Stimulated activated effector memory CD8-positive, alpha-beta T cell treated with anti-CD3 and anti-CD28 coated beads, Interleukin-12 subunit alpha, Interleukin-12 subunit beta, amount 100 ng/mL, for 72 hours (primary cell): ENCODE measurements around the gene MACROD1.

Experiments used
- ATAC-seq: fragments of 150-1000 bp; cut with Tn5 transposase; 2 replicates; pipeline ENCODE4 v1.10.0; 2021
- DNase-seq, 2 donors: peaks; one replicate each; pipeline ENCODE4 v3.0.0; 2021 to 2022; ENCODE audit warnings: low spot score in 2 of 2
- H3K27ac Mint-ChIP-seq: one replicate; pipeline ENCODE4 v1.8.0; 2022; ENCODE audit warnings: mild to moderate bottlenecking, mixed read lengths
- H3K36me3 Mint-ChIP-seq: one replicate; pipeline ENCODE4 v1.8.0; 2022; ENCODE audit warnings: mild to moderate bottlenecking, mixed read lengths
- H3K4me1 Mint-ChIP-seq: one replicate; pipeline ENCODE4 v1.8.0; 2022; ENCODE audit warnings: mixed read lengths
- H3K4me3 Mint-ChIP-seq: one replicate; pipeline ENCODE4 v1.8.0; 2022; ENCODE audit warnings: mild to moderate bottlenecking, mixed read lengths
- H3K9me3 Mint-ChIP-seq: one replicate; pipeline ENCODE4 v1.8.0; 2022; ENCODE audit warnings: mixed read lengths

The MACROD1 gene

DNA sequence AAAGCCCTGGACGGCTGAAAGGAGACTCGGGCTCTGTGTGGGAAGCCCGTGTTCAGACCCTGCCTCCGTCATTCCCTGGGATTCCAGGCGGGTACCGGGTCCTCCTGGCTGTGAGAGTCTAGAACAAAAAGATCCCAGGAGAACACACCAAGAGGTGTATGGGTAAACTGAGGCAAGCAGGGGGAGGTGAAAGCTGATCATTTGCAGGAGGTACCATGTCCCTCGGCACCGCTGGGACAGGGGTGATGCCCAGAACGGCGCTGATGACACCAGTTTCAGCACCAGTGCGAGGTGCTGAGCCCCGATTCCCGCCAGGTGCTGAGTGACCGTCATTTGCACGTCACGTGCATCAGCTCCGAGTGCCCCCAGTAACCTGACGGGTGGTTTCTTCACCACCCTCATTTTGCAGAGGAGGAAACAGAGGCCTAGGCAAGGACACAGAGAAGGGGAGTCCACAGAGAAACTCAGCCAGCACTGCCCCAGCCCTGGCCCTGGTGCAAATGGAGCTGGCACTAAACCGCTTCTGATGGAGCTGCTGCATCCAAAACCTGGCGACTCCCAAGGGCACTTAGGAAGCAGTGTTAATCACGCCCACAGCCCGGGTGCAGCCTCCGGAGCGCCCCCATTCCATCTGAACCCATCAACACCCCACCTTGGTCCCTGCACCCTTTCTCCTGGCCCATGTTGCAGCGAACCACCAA is 16.8 kb downstream of the MACROD1 start:
- Mint-ChIP-seq H3K9me3 (no peaks in the 10 kb centered on the region), H3K4me3 (no peak overlapping the region), H3K36me3 (no peaks in the 10 kb centered on the region), H3K27ac (no peak overlapping the region), H3K4me1 (peaks cover 25% of the 10 kb centered on the region)
- ATAC-seq (no peak), DNase-seq (no peak)

DNA sequence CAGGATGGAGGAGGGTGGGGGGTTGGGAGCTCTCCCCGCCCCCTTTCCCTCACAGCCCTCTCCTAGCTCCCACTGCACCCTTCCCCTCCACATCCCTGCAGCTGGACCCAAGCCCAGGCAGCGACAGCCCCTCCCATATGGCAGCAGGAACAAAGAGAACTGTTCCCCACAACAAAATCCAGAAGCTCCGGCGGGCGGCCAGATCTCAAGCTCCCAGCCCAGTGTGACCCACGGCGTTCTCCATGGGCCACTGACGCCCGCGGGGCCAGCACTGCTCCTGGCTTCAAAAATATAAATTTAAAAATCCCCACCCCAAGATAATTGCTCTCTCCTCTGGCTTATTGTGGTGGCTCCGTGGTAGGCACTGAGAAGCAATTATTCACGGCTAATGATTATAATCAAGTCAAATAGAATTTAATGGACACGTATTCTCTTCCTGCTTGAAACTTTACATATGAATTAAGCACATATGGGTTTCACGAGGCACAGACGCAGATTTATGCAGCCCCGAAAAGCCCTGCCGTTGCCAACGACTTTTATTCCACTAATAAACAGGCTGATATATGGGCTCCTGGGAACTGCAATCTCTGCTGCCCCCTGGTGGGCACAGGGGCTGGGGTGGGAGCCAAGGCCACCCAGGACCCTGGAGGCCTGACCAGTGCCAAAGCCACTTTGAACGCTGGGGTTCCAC is 17.5 kb downstream of the MACROD1 start:
- H3K9me3 Mint-ChIP-seq: no peaks in the 10 kb centered on the region
- no peak overlapping the region for H3K4me3 Mint-ChIP-seq
- H3K27ac Mint-ChIP-seq: no peak overlapping the region
- DNase-seq: peak; percentile 73 to 87
- peaks cover 24% of the 10 kb centered on the region for H3K4me1 Mint-ChIP-seq
- H3K36me3 Mint-ChIP-seq: no peaks in the 10 kb centered on the region
- ATAC-seq: peak; percentile 63

DNA sequence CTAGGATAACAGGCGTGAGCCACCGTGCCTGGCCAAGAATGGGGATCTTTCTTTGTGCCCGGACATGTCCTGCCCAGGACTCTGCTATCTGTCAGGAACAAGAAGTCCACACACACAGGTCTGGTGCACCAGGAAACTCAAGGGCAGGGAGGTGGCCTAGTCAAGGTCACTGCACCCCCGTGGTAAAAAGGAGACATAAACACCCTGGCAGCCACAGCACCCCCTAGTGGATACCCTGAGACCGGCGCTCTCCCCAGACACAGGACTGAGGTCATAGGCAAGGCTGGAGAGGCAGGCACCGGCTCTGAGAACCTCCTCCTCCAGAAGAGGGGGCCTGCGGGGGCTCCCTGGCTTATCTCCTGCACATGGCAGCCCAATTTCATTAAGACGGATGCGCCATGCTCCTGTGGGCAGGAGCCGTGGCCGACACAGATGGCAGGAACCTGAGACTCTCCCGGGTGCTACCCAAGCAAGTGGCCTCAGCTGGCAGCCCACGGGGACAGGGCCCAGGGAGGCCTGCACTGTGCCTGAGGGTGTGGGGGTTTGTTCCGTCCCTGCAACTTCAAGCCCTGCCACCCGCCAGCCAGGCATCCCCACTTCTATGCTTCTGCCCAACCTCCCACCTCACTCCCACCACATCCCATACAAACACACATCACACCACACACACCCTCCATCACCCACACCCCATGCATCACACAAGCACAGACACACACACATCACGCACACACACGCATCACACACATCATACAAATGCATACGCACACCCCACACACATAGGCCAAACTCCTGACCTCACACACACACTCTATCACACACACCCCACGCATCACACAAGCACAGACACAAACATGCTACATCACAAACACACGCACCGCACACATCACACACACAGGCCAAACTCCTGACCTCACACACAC is 19.6 kb downstream of the MACROD1 start:
- Mint-ChIP-seq H3K27ac (no peak overlapping the region), H3K4me1 (peaks cover 18% of the 10 kb centered on the region), H3K4me3 (no peak overlapping the region), H3K36me3 (no peaks in the 10 kb centered on the region), H3K9me3 (no peaks in the 10 kb centered on the region)
- DNase-seq (peak; percentile 57 to 79), ATAC-seq (peak; percentile 76)

- no peaks in the 10 kb centered on the region for H3K36me3 Mint-ChIP-seq
Measured at GRCh38 chr11:64144587-64145472, 21.1 kb downstream of the MACROD1 start.

GRCh38 chr11:64141081-64141783 is 24.7 kb downstream of the MACROD1 start:
- no peak for ATAC-seq
- no peak for DNase-seq
- Mint-ChIP-seq H3K36me3 (no peaks in the 10 kb centered on the region), H3K4me3 (no peak overlapping the region), H3K4me1 (peaks cover 7% of the 10 kb centered on the region), H3K9me3 (no peaks in the 10 kb centered on the region), H3K27ac (no peak overlapping the region)

More at GRCh38 chr11:64144587-64145472, 21.1 kb downstream of the MACROD1 start:
- ATAC-seq (no peak), DNase-seq (no peak)
- Mint-ChIP-seq H3K9me3 (no peaks in the 10 kb centered on the region), H3K4me3 (no peak overlapping the region), H3K27ac (no peak overlapping the region), H3K4me1 (peaks cover 18% of the 10 kb centered on the region)

- no peaks in the 10 kb centered on the region for H3K9me3 Mint-ChIP-seq
- no peak for ATAC-seq
- peaks cover 7% of the 10 kb centered on the region for H3K4me1 Mint-ChIP-seq
- H3K36me3 Mint-ChIP-seq: no peaks in the 10 kb centered on the region
- no peak for DNase-seq
- no peak overlapping the region for H3K27ac Mint-ChIP-seq
- H3K4me3 Mint-ChIP-seq: no peak overlapping the region
Measured at GRCh38 chr11:64140082-64140481, 25.8 kb downstream of the MACROD1 start.

- H3K36me3 Mint-ChIP-seq: no peaks in the 10 kb centered on the region
- ATAC-seq (no peak), DNase-seq (no peak)
- H3K27ac Mint-ChIP-seq: peak overlapping the region; percentile 82
- no peak overlapping the region for H3K4me3 Mint-ChIP-seq
- H3K4me1 Mint-ChIP-seq: peaks cover 4% of the 10 kb centered on the region
- no peaks in the 10 kb centered on the region for H3K9me3 Mint-ChIP-seq
Measured at GRCh38 chr11:64139049-64139448, 26.9 kb downstream of the MACROD1 start.

GRCh38 chr11:64138398-64138797 is 27.5 kb downstream of the MACROD1 start:
- Mint-ChIP-seq H3K9me3 (no peaks in the 10 kb centered on the region), H3K36me3 (no peaks in the 10 kb centered on the region), H3K4me1 (no peaks in the 10 kb centered on the region), H3K4me3 (no peak overlapping the region), H3K27ac (no peak overlapping the region)
- ATAC-seq (no peak), DNase-seq (no peak)

DNA sequence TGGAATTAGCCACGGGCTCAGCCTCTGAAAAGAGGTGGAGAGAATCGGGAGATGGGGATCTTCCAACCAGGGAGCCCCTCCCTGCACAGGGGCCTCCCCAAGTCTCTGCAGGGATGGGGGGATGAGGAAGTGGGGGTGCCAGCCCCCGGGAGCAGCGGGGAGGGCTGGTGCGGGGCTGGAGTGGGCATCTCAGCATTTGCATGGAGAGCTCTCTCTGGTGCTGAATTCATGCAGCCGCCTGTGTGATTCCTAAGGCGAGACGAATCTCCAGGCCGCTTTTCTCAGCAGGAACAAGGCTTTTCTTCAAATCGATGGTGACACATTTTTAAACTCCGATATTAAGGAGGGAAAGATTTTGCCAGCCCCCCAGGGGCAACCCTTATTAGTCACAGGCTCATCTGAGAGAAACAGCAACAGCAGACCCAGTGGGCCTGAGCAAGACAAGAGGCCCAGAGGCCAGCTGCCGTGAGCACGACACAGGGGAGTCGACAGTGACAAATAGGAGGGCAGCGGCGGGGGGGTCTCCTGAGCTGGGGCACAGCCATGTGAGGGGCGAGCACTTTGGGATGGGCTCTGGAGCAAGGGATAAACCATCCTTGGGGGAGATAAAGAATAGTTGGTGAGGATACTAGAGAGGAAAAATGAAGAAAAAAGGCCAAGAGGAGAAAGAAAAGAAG is 29.0 kb downstream of the MACROD1 start:
- Mint-ChIP-seq H3K4me3 (no peak overlapping the region), H3K4me1 (no peaks in the 10 kb centered on the region), H3K36me3 (no peaks in the 10 kb centered on the region), H3K27ac (peak overlapping the region; percentile 13), H3K9me3 (no peaks in the 10 kb centered on the region)
- DNase-seq (no peak), ATAC-seq (no peak)

GRCh38 chr11:64135711-64136110 is 30.2 kb downstream of the MACROD1 start:
- H3K9me3 Mint-ChIP-seq: no peaks in the 10 kb centered on the region
- peak overlapping the region; percentile 50 for H3K27ac Mint-ChIP-seq
- no peak overlapping the region for H3K4me3 Mint-ChIP-seq
- ATAC-seq (no peak), DNase-seq (no peak)
- no peaks in the 10 kb centered on the region for H3K4me1 Mint-ChIP-seq
- no peaks in the 10 kb centered on the region for H3K36me3 Mint-ChIP-seq

- no peaks in the 10 kb centered on the region for H3K4me1 Mint-ChIP-seq
- DNase-seq (no peak), ATAC-seq (no peak)
- no peak overlapping the region for H3K4me3 Mint-ChIP-seq
- H3K36me3 Mint-ChIP-seq: no peaks in the 10 kb centered on the region
- H3K27ac Mint-ChIP-seq: peak overlapping the region; percentile 50
- no peaks in the 10 kb centered on the region for H3K9me3 Mint-ChIP-seq
Measured at GRCh38 chr11:64134963-64135362, 30.9 kb downstream of the MACROD1 start.

- H3K4me1 Mint-ChIP-seq: no peaks in the 10 kb centered on the region
- no peaks in the 10 kb centered on the region for H3K9me3 Mint-ChIP-seq
- DNase-seq (no peak), ATAC-seq (no peak)
- H3K27ac Mint-ChIP-seq: no peak overlapping the region
- H3K4me3 Mint-ChIP-seq: no peak overlapping the region
- H3K36me3 Mint-ChIP-seq: no peaks in the 10 kb centered on the region
Measured at GRCh38 chr11:64132982-64133705, 32.8 kb downstream of the MACROD1 start.

DNA sequence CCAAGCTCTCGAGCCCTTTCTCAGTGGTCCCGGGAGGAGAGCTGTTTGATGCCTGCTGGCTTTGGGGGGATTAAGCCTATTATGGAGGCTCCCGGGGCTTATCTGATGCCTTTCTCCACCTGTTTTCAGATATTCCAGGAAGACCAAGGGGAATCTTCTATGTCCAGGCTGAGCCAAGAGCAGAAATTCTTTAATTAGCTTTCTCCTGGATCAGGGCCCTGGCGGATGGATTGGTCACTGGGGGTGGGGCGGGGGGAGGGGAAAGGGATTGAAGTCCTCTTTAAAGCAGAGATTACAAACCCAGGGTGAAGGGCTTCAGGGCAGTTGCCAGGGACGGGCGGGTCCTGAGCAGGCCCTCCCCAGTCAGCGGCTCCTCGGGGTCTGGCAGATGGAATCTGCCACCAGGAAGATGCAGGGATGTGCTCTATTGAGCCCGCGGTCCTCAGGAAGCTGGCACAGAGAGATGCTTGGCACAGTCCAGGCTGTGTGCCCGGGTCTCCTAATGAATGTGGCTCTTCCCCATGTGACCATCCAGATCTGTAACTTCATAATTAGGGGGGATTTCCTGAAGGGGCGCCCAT is 33.6 kb downstream of the MACROD1 start:
- H3K9me3 Mint-ChIP-seq: no peaks in the 10 kb centered on the region
- no peaks in the 10 kb centered on the region for H3K36me3 Mint-ChIP-seq
- no peak overlapping the region for H3K4me3 Mint-ChIP-seq
- ATAC-seq (no peak), DNase-seq (no peak)
- no peak overlapping the region for H3K27ac Mint-ChIP-seq
- H3K4me1 Mint-ChIP-seq: no peaks in the 10 kb centered on the region
